ENCODE measurements around the gene ZNF664. TPM values are rescaled to one million over a fixed set of nuclear protein-coding genes. Genes with fewer than 3 reads are reported as not detected.

ZNF664 gene
- polyA plus RNA-seq, 1 experiment = 66.6 TPM

- H3K9me3 ChIP-seq (ENCODE audit: control insufficient read depth, insufficient read depth, low read length) = peaks cover 11% of the 10 kb centered on the region; the same call in 1 of the 2 replicates
- H3K4me3 ChIP-seq (ENCODE audit: low read depth, low read length) = no peak overlapping the region
- H3K27me3 ChIP-seq (ENCODE audit: control insufficient read depth, insufficient read depth, low read length) = no peaks in the 10 kb centered on the region
- no peak overlapping the region for H3K27ac ChIP-seq (ENCODE audit: low read depth, low read length)
- CTCF ChIA-PET = no interaction called here
- POLR2A ChIA-PET = no interaction called here
- no peak for TF ChIP-seq CTCF (IDR thresholded peaks at IDR 0.05; ENCODE audit: low read depth, low read length)
- no peak for DNase-seq (ENCODE audit: low read depth, low spot score)
These were observed 38.2 kb upstream of the ZNF664 start for GRCh38 chr12:123934829-123935228.

GRCh38 chr12:123935956-123936355 lies 37.1 kb upstream of the ZNF664 start:
- no peaks in the 10 kb centered on the region for H3K27me3 ChIP-seq (ENCODE audit: control insufficient read depth, insufficient read depth, low read length)
- no peak for TF ChIP-seq CTCF (IDR thresholded peaks at IDR 0.05; ENCODE audit: low read depth, low read length)
- peaks cover 4% of the 10 kb centered on the region for H3K9me3 ChIP-seq (ENCODE audit: control insufficient read depth, insufficient read depth, low read length)
- ChIA-PET CTCF (no interaction called here), POLR2A (no interaction called here)
- no peak overlapping the region for H3K27ac ChIP-seq (ENCODE audit: low read depth, low read length)
- no peak for DNase-seq (ENCODE audit: low read depth, low spot score)
- no peak overlapping the region for H3K4me3 ChIP-seq (ENCODE audit: low read depth, low read length)

GRCh38 chr12:123936471-123936870 lies 36.5 kb upstream of the ZNF664 start:
- Histone ChIP-seq H3K27me3 (ENCODE audit: control insufficient read depth, insufficient read depth, low read length) (no peaks in the 10 kb centered on the region), H3K4me3 (ENCODE audit: low read depth, low read length) (no peak overlapping the region), H3K9me3 (ENCODE audit: control insufficient read depth, insufficient read depth, low read length) (peaks cover 6% of the 10 kb centered on the region), H3K27ac (ENCODE audit: low read depth, low read length) (no peak overlapping the region)
- TF ChIP-seq CTCF (IDR thresholded peaks at IDR 0.05; ENCODE audit: low read depth, low read length) = no peak
- no peak for DNase-seq (ENCODE audit: low read depth, low spot score)
- ChIA-PET CTCF (no interaction called here), POLR2A (no interaction called here)

GRCh38 chr12:123936956-123937706 lies 35.9 kb upstream of the ZNF664 start:
- DNase-seq (ENCODE audit: low read depth, low spot score) = no peak
- TF ChIP-seq CTCF (IDR thresholded peaks at IDR 0.05; ENCODE audit: low read depth, low read length) = no peak
- H3K4me3 ChIP-seq (ENCODE audit: low read depth, low read length) = no peak overlapping the region
- peaks cover 13% of the 10 kb centered on the region for H3K9me3 ChIP-seq (ENCODE audit: control insufficient read depth, insufficient read depth, low read length)
- ChIA-PET CTCF (interaction anchor here (0.5 to 0.7 kb wide), 3 partner anchors 32 to 312 kb away, joined by 3 to 4 read pairs (median 3); no protein-coding TSS in a partner anchor), POLR2A (no interaction called here)
- H3K27me3 ChIP-seq (ENCODE audit: control insufficient read depth, insufficient read depth, low read length) = no peaks in the 10 kb centered on the region
- H3K27ac ChIP-seq (ENCODE audit: low read depth, low read length) = no peak overlapping the region

GRCh38 chr12:123937707-123938591 lies 35.1 kb upstream of the ZNF664 start:
- ChIA-PET CTCF (interaction anchor here (0.5 to 1.1 kb wide), 4 partner anchors 10 to 39 kb away, joined by 3 to 4 read pairs (median 3); no protein-coding TSS in a partner anchor), POLR2A (no interaction called here)
- TF ChIP-seq CTCF (IDR thresholded peaks at IDR 0.05; ENCODE audit: low read depth, low read length) = no peak
- no peak for DNase-seq (ENCODE audit: low read depth, low spot score)
- peaks cover 14% of the 10 kb centered on the region for H3K9me3 ChIP-seq (ENCODE audit: control insufficient read depth, insufficient read depth, low read length)
- H3K4me3 ChIP-seq (ENCODE audit: low read depth, low read length) = no peak overlapping the region
- peak overlapping the region; percentile 48 for H3K27ac ChIP-seq (ENCODE audit: low read depth, low read length)
- no peaks in the 10 kb centered on the region for H3K27me3 ChIP-seq (ENCODE audit: control insufficient read depth, insufficient read depth, low read length)

All from AG04450 (cell line).